PC-9 (cell line): ENCODE results near the gene ANO1. TPM values are rescaled to one million over a fixed set of nuclear protein-coding genes. Genes with fewer than 3 reads are reported as not detected.

Source experiments
- BruUV-seq: library from RNA; stranded (reverse); fragments of 400-500 nt; replicated peaks from 2 replicates; lab custom pipeline; 2021; lab: Mats Ljungman, UMichigan
- CTCF ChIA-PET: fragments of 300-600 bp; sonication (Branson Sonifier 250); formaldehyde crosslinking; loops from one replicate; lab custom pipeline; 2022; ENCODE audit warnings: antibody characterized with exemption; lab: Charles Lee
- POLR2A ChIA-PET: fragments of 300-600 bp; sonication (Branson Sonifier 250); formaldehyde crosslinking; loops from one replicate; lab custom pipeline; 2022; ENCODE audit warnings: antibody characterized with exemption; ENCODE audit not compliant: unreplicated experiment; lab: Charles Lee
- DNase-seq, 2 experiments: peaks; one replicate each; pipeline versions ENCODE4 v3.0.0 to v3.0.0-alpha.2; 2015 to 2022; ENCODE audit warnings: mixed read lengths in 1 of 2
- H2AFZ ChIP-seq: fragments of 200-600 bp; sonication (generic); 2 replicates; pipeline ENCODE4 v1.8.1; 2017; ENCODE audit warnings: antibody characterized with exemption
- H3F3A ChIP-seq: fragments of 200-600 bp; sonication (generic); 2 replicates; pipeline ENCODE4 v1.8.1; 2017; ENCODE audit warnings: antibody characterized with exemption, mild to moderate bottlenecking, low read depth; ENCODE audit not compliant: insufficient read depth
- H3K27ac ChIP-seq: fragments of 200-600 bp; sonication (generic); 2 replicates; pipeline ENCODE4 v1.6.1; 2016; ENCODE audit warnings: mixed run types
- H3K27me3 ChIP-seq: fragments of 200-600 bp; sonication (generic); 2 replicates; pipeline ENCODE4 v1.6.1; 2016; ENCODE audit warnings: low read depth, mixed run types; ENCODE audit not compliant: insufficient read depth
- H3K36me3 ChIP-seq: fragments of 200-600 bp; sonication (generic); 2 replicates; pipeline ENCODE4 v1.6.1; 2016; ENCODE audit warnings: low read depth, mixed run types
- H3K4me1 ChIP-seq: fragments of 200-600 bp; sonication (generic); replicated peaks from 2 replicates; pipeline ENCODE4 v1.6.1; 2016; ENCODE audit warnings: mixed run types; ENCODE audit not compliant: insufficient read depth
- H3K4me2 ChIP-seq: fragments of 200-600 bp; sonication (generic); 2 replicates; pipeline ENCODE4 v1.6.1; 2017; ENCODE audit warnings: mixed run types
- H3K4me3 ChIP-seq: fragments of 200-600 bp; sonication (generic); 2 replicates; pipeline ENCODE4 v1.6.1; 2016; ENCODE audit warnings: mixed run types
- H3K79me2 ChIP-seq: fragments of 200-600 bp; sonication (generic); 2 replicates; pipeline ENCODE4 v1.6.1; 2017; ENCODE audit warnings: low read depth, mixed run types
- H3K9me2 ChIP-seq: fragments of 200-600 bp; sonication (generic); 2 replicates; pipeline ENCODE4 v1.8.1; 2017; ENCODE audit warnings: mild to moderate bottlenecking; ENCODE audit not compliant: insufficient read depth
- H3K9me3 ChIP-seq: fragments of 200-600 bp; sonication (generic); 2 replicates; pipeline ENCODE4 v1.8.1; 2016; ENCODE audit warnings: low read depth; ENCODE audit not compliant: insufficient read depth
- H4K20me1 ChIP-seq: fragments of 200-600 bp; sonication (generic); 2 replicates; pipeline ENCODE4 v1.8.1; 2017; ENCODE audit not compliant: insufficient read depth
- CTCF ChIP-seq: fragments of 200-600 bp; sonication (generic); conservative IDR thresholded peaks from 2 replicates; pipeline ENCODE4 v1.6.1; 2017; ENCODE audit warnings: mixed run types, antibody characterized with exemption, mild to moderate bottlenecking, moderate library complexity
- EZH2 ChIP-seq: fragments of 200-600 bp; sonication (generic); IDR thresholded peaks from 2 replicates; pipeline ENCODE4 v1.8.0; 2017; ENCODE audit warnings: antibody characterized with exemption, low read depth
- intact Hi-C: fragments of 100-400 bp; cut with micrococcal nuclease; formaldehyde crosslinking; loops from one replicate; pipeline ENCODE4 v1.10.0; 2022; ENCODE audit not compliant: unreplicated experiment
- total RNA-seq: library from RNA; stranded (reverse); gene quantifications from 2 replicates; pipeline ENCODE4 v1.2.3, GENCODE V29; 2021

ANO1 gene
- total RNA-seq, 1 experiment from 2014 or later = 107 TPM

GRCh38 chr11:70107191-70107590 is 29.1 kb downstream of the ANO1 start:
- no peak for DNase-seq
- Histone ChIP-seq H3K4me3 (no peak overlapping the region), H4K20me1 (peaks cover 37% of the 10 kb centered on the region), H3K9me2 (no peaks in the 10 kb centered on the region), H3K9me3 (no peaks in the 10 kb centered on the region), H3K4me1 (no peaks in the 10 kb centered on the region), H3K4me2 (no peak overlapping the region), H3K27ac (no peak overlapping the region), H2AFZ (no peak overlapping the region), H3K79me2 (peaks cover 31% of the 10 kb centered on the region), H3K36me3 (peaks cover 83% of the 10 kb centered on the region), H3K27me3 (no peaks in the 10 kb centered on the region), H3F3A (peaks cover 76% of the 10 kb centered on the region)
- TF ChIP-seq CTCF = no peak
- TF ChIP-seq EZH2 = no peak
- no TSS peak for BruUV-seq
- POLR2A ChIA-PET = no interaction called here
- CTCF ChIA-PET = no interaction called here
- intact Hi-C loops = no loop called here

- no peak overlapping the region for H3K4me3 ChIP-seq
- no peak overlapping the region for H3K4me2 ChIP-seq
- H3K9me2 ChIP-seq = no peaks in the 10 kb centered on the region
- ChIA-PET CTCF (no interaction called here), POLR2A (no interaction called here)
- H3K36me3 ChIP-seq = peaks cover 85% of the 10 kb centered on the region
- no peak overlapping the region for H2AFZ ChIP-seq
- no peaks in the 10 kb centered on the region for H3K4me1 ChIP-seq
- peaks cover 26% of the 10 kb centered on the region for H3K79me2 ChIP-seq
- no peaks in the 10 kb centered on the region for H3K27me3 ChIP-seq
- no peaks in the 10 kb centered on the region for H3K9me3 ChIP-seq
- peaks cover 31% of the 10 kb centered on the region for H4K20me1 ChIP-seq
- H3F3A ChIP-seq = peaks cover 76% of the 10 kb centered on the region
- H3K27ac ChIP-seq = no peak overlapping the region
- TF ChIP-seq EZH2 = no peak
- no peak for TF ChIP-seq CTCF
- DNase-seq = no peak
- BruUV-seq = no TSS peak
- intact Hi-C loops = no loop called here
Observed at GRCh38 chr11:70107756-70108155, 29.6 kb downstream of the ANO1 start.

GRCh38 chr11:70108250-70108649 is 30.1 kb downstream of the ANO1 start:
- TF ChIP-seq CTCF = no peak
- no peak for TF ChIP-seq EZH2
- BruUV-seq = no TSS peak

More at GRCh38 chr11:70108250-70108649, 30.1 kb downstream of the ANO1 start:
- Histone ChIP-seq H3K27ac (no peak overlapping the region), H3K4me1 (no peaks in the 10 kb centered on the region), H3K36me3 (peaks cover 84% of the 10 kb centered on the region), H3F3A (peaks cover 72% of the 10 kb centered on the region), H4K20me1 (peaks cover 26% of the 10 kb centered on the region), H3K4me3 (no peak overlapping the region), H3K4me2 (no peak overlapping the region), H3K79me2 (peaks cover 21% of the 10 kb centered on the region), H3K9me3 (no peaks in the 10 kb centered on the region), H3K27me3 (no peaks in the 10 kb centered on the region), H3K9me2 (no peaks in the 10 kb centered on the region), H2AFZ (no peak overlapping the region)
- intact Hi-C loops = no loop called here
- no peak for DNase-seq
- ChIA-PET CTCF (no interaction called here), POLR2A (no interaction called here)
